SK-N-SH (cell line): ENCODE measurements around the gene HDHD5.

ENCODE experiments used
- NFIC ChIP-seq: IDR thresholded peaks from 2 replicates; pipeline ENCODE4 v1.4.0; 2012; ENCODE audit warnings: borderline replicate concordance
- POLR2AphosphoS5 ChIP-seq: IDR thresholded peaks from 2 replicates; pipeline ENCODE4 v1.6.1; 2012; ENCODE audit warnings: low read depth, low read length
- RFX5 ChIP-seq: IDR thresholded peaks from 2 replicates; pipeline ENCODE4 v1.6.1; 2012; ENCODE audit warnings: mild to moderate bottlenecking, improper control_type of control experiment, low read length
- TF ChIP-seq, protein P1 (sequence below): fragments of 200-600 bp; sonication (generic); IDR thresholded peaks from 2 replicates; pipeline ENCODE4 v1.6.1; 2017; ENCODE audit warnings: antibody characterized with exemption, mild to moderate bottlenecking, moderate library complexity
- TF ChIP-seq, protein P2 (sequence below): IDR thresholded peaks from 2 replicates; pipeline ENCODE4 v1.4.0; 2012; ENCODE audit warnings: low read depth

DNA sequence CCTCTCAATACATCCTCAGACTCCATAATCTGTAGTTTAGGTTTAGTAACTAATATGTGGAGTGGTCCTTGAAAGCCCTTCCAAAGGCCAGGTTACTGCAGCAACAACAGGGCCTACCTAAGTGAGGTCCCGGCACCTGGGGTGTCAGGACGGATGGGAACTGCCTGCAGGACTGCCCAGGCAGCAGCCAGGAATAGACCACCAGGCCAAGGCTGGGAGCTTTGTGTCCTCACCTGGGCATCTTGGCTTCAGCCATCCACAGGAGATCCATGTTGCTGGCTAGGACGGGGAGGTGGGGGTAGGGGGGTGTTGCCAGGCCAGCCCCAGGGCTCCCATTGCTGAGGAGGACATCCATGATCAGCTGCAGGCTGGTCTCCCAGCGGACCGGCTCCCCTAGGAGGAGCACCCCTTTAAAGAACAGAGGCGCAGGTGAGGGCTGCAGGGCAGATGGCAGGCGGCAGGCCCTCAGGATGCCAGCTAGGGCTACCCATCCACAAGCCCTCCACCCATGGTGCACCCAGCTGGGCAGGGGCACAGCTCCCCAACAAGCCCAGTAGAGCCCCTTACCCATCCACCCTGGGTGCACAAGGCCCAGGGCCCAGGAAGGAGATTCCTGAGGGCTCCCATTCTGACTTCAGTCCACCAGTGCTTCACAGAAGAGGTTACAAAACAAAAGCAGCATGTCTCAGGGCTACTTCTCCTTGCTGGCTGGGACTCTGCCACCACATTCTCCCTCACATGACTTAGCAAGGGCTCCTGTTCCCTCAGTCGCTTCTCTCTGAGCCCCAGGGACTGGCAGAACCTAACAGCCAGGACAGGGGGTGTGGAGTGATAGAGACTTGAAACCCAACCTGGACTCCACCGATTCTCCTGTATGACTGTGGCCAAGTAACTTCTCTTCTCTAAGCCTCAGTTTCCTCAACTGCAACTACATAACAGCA, 18.0 kb downstream of the HDHD5 start:
- TF ChIP-seq POLR2AphosphoS5 (no peak), RFX5 (no peak), NFIC (no peak)
- TF ChIP-seq, protein P1, sequence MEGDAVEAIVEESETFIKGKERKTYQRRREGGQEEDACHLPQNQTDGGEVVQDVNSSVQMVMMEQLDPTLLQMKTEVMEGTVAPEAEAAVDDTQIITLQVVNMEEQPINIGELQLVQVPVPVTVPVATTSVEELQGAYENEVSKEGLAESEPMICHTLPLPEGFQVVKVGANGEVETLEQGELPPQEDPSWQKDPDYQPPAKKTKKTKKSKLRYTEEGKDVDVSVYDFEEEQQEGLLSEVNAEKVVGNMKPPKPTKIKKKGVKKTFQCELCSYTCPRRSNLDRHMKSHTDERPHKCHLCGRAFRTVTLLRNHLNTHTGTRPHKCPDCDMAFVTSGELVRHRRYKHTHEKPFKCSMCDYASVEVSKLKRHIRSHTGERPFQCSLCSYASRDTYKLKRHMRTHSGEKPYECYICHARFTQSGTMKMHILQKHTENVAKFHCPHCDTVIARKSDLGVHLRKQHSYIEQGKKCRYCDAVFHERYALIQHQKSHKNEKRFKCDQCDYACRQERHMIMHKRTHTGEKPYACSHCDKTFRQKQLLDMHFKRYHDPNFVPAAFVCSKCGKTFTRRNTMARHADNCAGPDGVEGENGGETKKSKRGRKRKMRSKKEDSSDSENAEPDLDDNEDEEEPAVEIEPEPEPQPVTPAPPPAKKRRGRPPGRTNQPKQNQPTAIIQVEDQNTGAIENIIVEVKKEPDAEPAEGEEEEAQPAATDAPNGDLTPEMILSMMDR, result no peak
- TF ChIP-seq, protein P2, sequence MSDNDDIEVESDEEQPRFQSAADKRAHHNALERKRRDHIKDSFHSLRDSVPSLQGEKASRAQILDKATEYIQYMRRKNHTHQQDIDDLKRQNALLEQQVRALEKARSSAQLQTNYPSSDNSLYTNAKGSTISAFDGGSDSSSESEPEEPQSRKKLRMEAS, result no peak
